Neural progenitor cell (in vitro differentiated cells): Measurements from ENCODE around the gene NKX1-2.

ENCODE experiments used
- CTCF ChIP-seq: fragments of 200-600 bp; sonication (generic); IDR thresholded peaks from 2 replicates; pipeline ENCODE4 v1.5.1; 2017; ENCODE audit warnings: antibody characterized with exemption, mild to moderate bottlenecking
- EZH2 ChIP-seq: fragments of 200-600 bp; sonication (generic); IDR thresholded peaks from 2 replicates; pipeline ENCODE4 v1.6.1; 2017; ENCODE audit warnings: antibody characterized with exemption, mild to moderate bottlenecking, moderate library complexity

GRCh38 chr10:124409696-124410095 lies 40.1 kb downstream of the NKX1-2 start:
- TF ChIP-seq CTCF, result no peak
- no peak for TF ChIP-seq EZH2
